Stimulated activated CD8-positive, alpha-beta memory T cell treated with anti-CD3 and anti-CD28 coated beads, Interleukin-15, amount 100 ng/mL, for 48 hours (primary cell): ENCODE results near the gene NEUROG1.
"Not testable (repeated sequence)": the region's sequence is repeated elsewhere in the genome, so short reads cannot be mapped to it uniquely, and the experiment has no call there.

Experiments
- DNase-seq, 2 donors: peaks; one replicate each; pipeline ENCODE4 v3.0.0-alpha.2; 2020; ENCODE audit warnings: low read depth in 2 of 2

Gene NEUROG1

GRCh38 chr5:135537271-135537670 lies 1.5 kb upstream of the NEUROG1 start:
- no peak for DNase-seq

GRCh38 chr5:135535420-135535819 lies 344 bp downstream of the NEUROG1 start:
- DNase-seq, result no peak

GRCh38 chr5:135534609-135535419 lies 950 bp downstream of the NEUROG1 start:
- DNase-seq, result no peak

- no peak for DNase-seq
Measured at GRCh38 chr5:135533794-135534193, 2.0 kb downstream of the NEUROG1 start.

GRCh38 chr5:135533334-135533733 lies 2.4 kb downstream of the NEUROG1 start:
- no peak for DNase-seq

GRCh38 chr5:135529576-135529975 lies 6.2 kb downstream of the NEUROG1 start:
- DNase-seq, result not testable (repeated sequence)

- no peak for DNase-seq
Measured at GRCh38 chr5:135526924-135527323, 8.8 kb downstream of the NEUROG1 start.

GRCh38 chr5:135521964-135522363 lies 13.8 kb downstream of the NEUROG1 start:
- DNase-seq, result no peak

- DNase-seq, result no peak
Measured at GRCh38 chr5:135517631-135518030, 18.1 kb downstream of the NEUROG1 start.

- no peak for DNase-seq
Measured at GRCh38 chr5:135514116-135514515, 21.6 kb downstream of the NEUROG1 start.

GRCh38 chr5:135511761-135512575 lies 23.8 kb downstream of the NEUROG1 start:
- no peak for DNase-seq

- no peak for DNase-seq
Measured at GRCh38 chr5:135509995-135510394, 25.8 kb downstream of the NEUROG1 start.

GRCh38 chr5:135508496-135509005 lies 27.2 kb downstream of the NEUROG1 start:
- no peak for DNase-seq

- no peak for DNase-seq
Measured at GRCh38 chr5:135505973-135506372, 29.8 kb downstream of the NEUROG1 start.

GRCh38 chr5:135504376-135504775 lies 31.4 kb downstream of the NEUROG1 start:
- no peak for DNase-seq

GRCh38 chr5:135503871-135504270 lies 31.9 kb downstream of the NEUROG1 start:
- no peak for DNase-seq

GRCh38 chr5:135502836-135503520 lies 32.8 kb downstream of the NEUROG1 start:
- DNase-seq, result no peak

- DNase-seq, result no peak
Measured at GRCh38 chr5:135501965-135502364, 33.8 kb downstream of the NEUROG1 start.

GRCh38 chr5:135498637-135498995 lies 37.1 kb downstream of the NEUROG1 start:
- no peak for DNase-seq

- no peak for DNase-seq
Measured at GRCh38 chr5:135497971-135498636, 37.7 kb downstream of the NEUROG1 start.

- not testable (repeated sequence) for DNase-seq
Measured at GRCh38 chr5:135495531-135495930, 40.2 kb downstream of the NEUROG1 start.

- DNase-seq, result no peak
Measured at GRCh38 chr5:135494196-135494595, 41.6 kb downstream of the NEUROG1 start.
